HepG2 (cell line): Measurements from ENCODE around the gene PNPLA2. TPM values are rescaled to one million over a fixed set of nuclear protein-coding genes. Genes with fewer than 3 reads are reported as not detected.

Experiments used
- ATM ChIP-seq: fragments of 450-650 bp; IDR thresholded peaks from 2 replicates; pipeline ENCODE4 v1.7.1; 2017; ENCODE audit warnings: mild to moderate bottlenecking, borderline replicate concordance
- EHMT2 ChIP-seq: fragments of 200-600 bp; sonication (generic); IDR thresholded peaks from 2 replicates; pipeline ENCODE4 v1.7.0; 2017; ENCODE audit warnings: antibody characterized with exemption, low read depth, low read length, borderline replicate concordance
- GATAD2A ChIP-seq: IDR thresholded peaks from 2 replicates; pipeline ENCODE4 v1.6.1; 2016
- GTF3A ChIP-seq: sonication (generic); formaldehyde crosslinking; conservative IDR thresholded peaks from 2 replicates; pipeline ENCODE4 v1.4.0; 2020; ENCODE audit warnings: mild to moderate bottlenecking, missing genetic modification reagents
- HMGXB3 ChIP-seq: sonication (generic); formaldehyde crosslinking; IDR thresholded peaks from 2 replicates; pipeline ENCODE4 v1.4.0; 2020; ENCODE audit warnings: missing genetic modification reagents, borderline replicate concordance
- LBX2 ChIP-seq: sonication (generic); formaldehyde crosslinking; IDR thresholded peaks from 2 replicates; pipeline ENCODE4 v1.5.0; 2020; ENCODE audit warnings: missing genetic modification reagents, mild to moderate bottlenecking, borderline replicate concordance
- LCORL ChIP-seq, 2 experiments: fragments of 450-650 bp in 1 of 2; sonication (generic) in 1 of 2; formaldehyde crosslinking in 1 of 2; IDR thresholded peaks; 2 replicates each; pipeline versions ENCODE4 v1.5.0 to v1.6.1; 2017 to 2020; ENCODE audit warnings: antibody characterized with exemption in 1 of 2, missing genetic modification reagents in 1 of 2
- MED8 ChIP-seq: sonication (generic); formaldehyde crosslinking; IDR thresholded peaks from 2 replicates; pipeline ENCODE4 v1.8.1; 2023; ENCODE audit warnings: mild to moderate bottlenecking, missing genetic modification reagents; ENCODE audit not compliant: insufficient replicate concordance
- NR2C2 ChIP-seq: sonication (generic); formaldehyde crosslinking; IDR thresholded peaks from 2 replicates; pipeline ENCODE4 v1.4.0; 2020; ENCODE audit warnings: missing genetic modification reagents, mild to moderate bottlenecking, moderate library complexity, borderline replicate concordance
- PREB ChIP-seq: sonication (generic); formaldehyde crosslinking; IDR thresholded peaks from 2 replicates; pipeline ENCODE4 v1.4.0; 2020; ENCODE audit warnings: missing genetic modification reagents
- SAP130 ChIP-seq: IDR thresholded peaks from 2 replicates; pipeline ENCODE4 v1.6.1; 2016; ENCODE audit warnings: low read depth
- TBL1XR1 ChIP-seq: fragments of 150-350 bp; IDR thresholded peaks from 2 replicates; pipeline ENCODE4 v1.6.1; 2014; ENCODE audit warnings: borderline replicate concordance, low read length; ENCODE audit not compliant: partially characterized antibody
- TP53 ChIP-seq: sonication (generic); formaldehyde crosslinking; conservative IDR thresholded peaks from 2 replicates; pipeline ENCODE4 v1.4.0; 2020; ENCODE audit warnings: missing genetic modification reagents
- ZBTB2 ChIP-seq: sonication (generic); formaldehyde crosslinking; IDR thresholded peaks from 2 replicates; pipeline ENCODE4 v1.8.0; 2022; ENCODE audit warnings: low read depth, missing genetic modification reagents
- ZFP37 ChIP-seq: sonication (generic); formaldehyde crosslinking; IDR thresholded peaks from 2 replicates; pipeline ENCODE4 v1.4.0; 2020; ENCODE audit warnings: missing genetic modification reagents, borderline replicate concordance
- ZNF235 ChIP-seq: sonication (generic); formaldehyde crosslinking; IDR thresholded peaks from 2 replicates; pipeline ENCODE4 v1.8.1; 2023; ENCODE audit warnings: mild to moderate bottlenecking, missing genetic modification reagents, borderline replicate concordance
- ZNF33B ChIP-seq: sonication (generic); formaldehyde crosslinking; IDR thresholded peaks from 2 replicates; pipeline ENCODE4 v1.5.1; 2020; ENCODE audit warnings: mild to moderate bottlenecking, missing genetic modification reagents
- ZNF800 ChIP-seq: sonication (generic); formaldehyde crosslinking; IDR thresholded peaks from 2 replicates; pipeline ENCODE4 v1.4.0; 2020; ENCODE audit warnings: missing genetic modification reagents
- polyA plus RNA-seq, 8 experiments: library from polyadenylated mRNA; depleted of rRNA in 3 of 8; stranded (reverse) in 7 of 8; unstranded in 1 of 8; fragments of >200 nt; fragmentation: Illumina TruSeq in 4 of 8; extraction: Trizol in 4 of 8; gene quantifications; 2 replicates each; pipeline versions ENCODE4 v1.2.1 to v1.2.3, GENCODE V29; 2011 to 2016; ENCODE audit warnings: low read depth in 4 of 8, missing spikeins in 1 of 8, mixed read lengths in 1 of 8; ENCODE audit not compliant: insufficient read depth in 1 of 8
- total RNA-seq, 5 experiments: library from RNA; depleted of rRNA; stranded (reverse); fragments of >200 nt; fragmentation: Illumina TruSeq; extraction: Trizol; gene quantifications; 2 replicates each; pipeline ENCODE4 v1.2.3, GENCODE V29; 2016; ENCODE audit warnings: low read depth in 1 of 5

Gene PNPLA2
- total and polyA plus RNA-seq, 2 of the 13 experiments (the other 11 are each of a cell fraction or from before 2014, with no cell fraction given): 10.5 to 43.2 TPM

- TF ChIP-seq HMGXB3 (CRISPR knock-in tag): no peak
- TF ChIP-seq GTF3A (CRISPR knock-in tag): no peak
- TF ChIP-seq PREB (CRISPR knock-in tag): no peak
- peak; percentile 68 for TF ChIP-seq NR2C2 (CRISPR knock-in tag)
- no peak for TF ChIP-seq ATM
- TF ChIP-seq TBL1XR1: no peak
- TF ChIP-seq EHMT2: no peak
- peak; percentile 55; the same call in 1 of the 2 replicates for TF ChIP-seq ZNF33B
- peak; percentile 54 for TF ChIP-seq SAP130
- TF ChIP-seq ZFP37: no peak
- no peak for TF ChIP-seq LCORL (IDR thresholded peaks at IDR 0.05)
- 0 out of 2 replicates have a peak, but pooled peaks have one; percentile 37 for TF ChIP-seq LCORL (CRISPR knock-in tag; IDR thresholded peaks at IDR 0.05)
- TF ChIP-seq ZNF235: no peak
- TF ChIP-seq MED8: no peak
- no peak for TF ChIP-seq ZBTB2 (CRISPR knock-in tag)
- no peak for TF ChIP-seq LBX2 (CRISPR knock-in tag)
- 0 out of 2 replicates have a peak, but pooled peaks have one; percentile 45 for TF ChIP-seq ZNF800 (CRISPR knock-in tag)
- TF ChIP-seq GATAD2A (CRISPR knock-in tag): no peak
- TF ChIP-seq TP53 (CRISPR knock-in tag): no peak
Observed at GRCh38 chr11:777288-778255, 41.1 kb upstream of the PNPLA2 start, which contains the start of gene GATD1 (continued).
